DND-41 (cell line): ENCODE measurements around the gene IDI1.

Experiments used
- CTCF ChIP-seq: IDR thresholded peaks from 2 replicates; pipeline ENCODE4 v1.5.1; 2012; ENCODE audit warnings: borderline replicate concordance, low read length, moderate library complexity, mild to moderate bottlenecking; ENCODE audit not compliant: poor library complexity, severe bottlenecking; ENCODE audit errors: extremely low read depth
- EZH2 ChIP-seq: IDR thresholded peaks from 3 replicates; pipeline ENCODE4 v1.6.1; 2012; ENCODE audit warnings: borderline replicate concordance, low read depth, mild to moderate bottlenecking, moderate library complexity, low read length, inconsistent platforms; ENCODE audit not compliant: severe bottlenecking

- TF ChIP-seq EZH2 (no peak), CTCF (no peak)
These were observed 11.8 kb downstream of the IDI1 start for GRCh38 chr10:1037098-1037497.
